NCI-H524 treated with DMSO at 0.1 percent for 48 hours (cell line): ENCODE measurements around the gene PRDM1.

Experiments
- DNase-seq: peaks from one replicate; lab custom pipeline; 2025; lab: John Stamatoyannopoulos, UW

Gene PRDM1

GRCh38 chr6:106116125-106116832, 30.1 kb downstream of the PRDM1 start:
- no peak for DNase-seq

GRCh38 chr6:106117579-106117978, 31.4 kb downstream of the PRDM1 start:
- no peak for DNase-seq

GRCh38 chr6:106118835-106119431, 32.8 kb downstream of the PRDM1 start:
- DNase-seq = no peak

- DNase-seq = no peak
Observed at GRCh38 chr6:106119546-106119945, 33.4 kb downstream of the PRDM1 start.

GRCh38 chr6:106120006-106120405, 33.9 kb downstream of the PRDM1 start:
- DNase-seq = no peak

- no peak for DNase-seq
Observed at GRCh38 chr6:106120406-106120805, 34.3 kb downstream of the PRDM1 start.

- DNase-seq = peak; percentile 4
Observed at GRCh38 chr6:106122306-106122918, 36.3 kb downstream of the PRDM1 start.

GRCh38 chr6:106122938-106123656, 37.0 kb downstream of the PRDM1 start:
- no peak for DNase-seq

GRCh38 chr6:106124015-106124414, 37.9 kb downstream of the PRDM1 start:
- DNase-seq = no peak

- no peak for DNase-seq
Observed at GRCh38 chr6:106124437-106125430, 38.6 kb downstream of the PRDM1 start.

GRCh38 chr6:106125925-106126435, 39.8 kb downstream of the PRDM1 start:
- DNase-seq = no peak

GRCh38 chr6:106126482-106126881, 40.3 kb downstream of the PRDM1 start:
- no peak for DNase-seq

- no peak for DNase-seq
Observed at GRCh38 chr6:106128981-106129781, 43.0 kb downstream of the PRDM1 start.

GRCh38 chr6:106132153-106132698, 46.1 kb downstream of the PRDM1 start:
- DNase-seq = no peak

GRCh38 chr6:106133040-106133439, 46.9 kb downstream of the PRDM1 start:
- DNase-seq = no peak

- no peak for DNase-seq
Observed at GRCh38 chr6:106134087-106134770, 48.1 kb downstream of the PRDM1 start.

- no peak for DNase-seq
Observed at GRCh38 chr6:106134906-106135634, 48.9 kb downstream of the PRDM1 start.

GRCh38 chr6:106135911-106136571, 49.9 kb downstream of the PRDM1 start:
- no peak for DNase-seq
